ENCODE data around the gene XYLT1.
"Not testable (repeated sequence)": the region's sequence is repeated elsewhere in the genome, so short reads cannot be mapped to it uniquely, and the experiment has no call there.

The XYLT1 gene

GRCh38 chr16:17482341-17482740 is 11.6 kb upstream of the XYLT1 start:
- DNase-seq = not testable (repeated sequence)

- DNase-seq = no peak
These were observed 11.0 kb upstream of the XYLT1 start for GRCh38 chr16:17481736-17482135.

GRCh38 chr16:17477260-17477545 is 6.4 kb upstream of the XYLT1 start:
- not testable (repeated sequence) for DNase-seq

- peak; percentile 98 for DNase-seq
These were observed 5.9 kb upstream of the XYLT1 start for GRCh38 chr16:17476414-17477259.

- DNase-seq = no peak
These were observed 4.3 kb upstream of the XYLT1 start for GRCh38 chr16:17475104-17475503.

GRCh38 chr16:17474572-17474971 is 3.8 kb upstream of the XYLT1 start:
- DNase-seq = no peak

- DNase-seq = no peak
These were observed 3.3 kb upstream of the XYLT1 start for GRCh38 chr16:17474037-17474436.

GRCh38 chr16:17471719-17472461 is 1.1 kb upstream of the XYLT1 start:
- no peak for DNase-seq

- DNase-seq = no peak
These were observed 415 bp downstream of the XYLT1 start for GRCh38 chr16:17470182-17470907.

GRCh38 chr16:17469741-17470181 is 999 bp downstream of the XYLT1 start:
- DNase-seq = peak; percentile 68

- DNase-seq = peak; percentile 35
These were observed 1.6 kb downstream of the XYLT1 start for GRCh38 chr16:17469011-17469740.

GRCh38 chr16:17468611-17469010 is 2.1 kb downstream of the XYLT1 start:
- DNase-seq = no peak

GRCh38 chr16:17467923-17468540 is 2.7 kb downstream of the XYLT1 start:
- peak; percentile 90 for DNase-seq

GRCh38 chr16:17466876-17467275 is 3.9 kb downstream of the XYLT1 start:
- no peak for DNase-seq

GRCh38 chr16:17465460-17465859 is 5.3 kb downstream of the XYLT1 start:
- DNase-seq = no peak

GRCh38 chr16:17463335-17463734 is 7.4 kb downstream of the XYLT1 start:
- no peak for DNase-seq

- DNase-seq = no peak
These were observed 8.6 kb downstream of the XYLT1 start for GRCh38 chr16:17461951-17462729.

GRCh38 chr16:17460890-17461289 is 9.9 kb downstream of the XYLT1 start:
- DNase-seq = no peak

GRCh38 chr16:17459903-17460521 is 10.7 kb downstream of the XYLT1 start:
- DNase-seq = no peak

GRCh38 chr16:17457997-17458396 is 12.8 kb downstream of the XYLT1 start:
- DNase-seq = no peak

- DNase-seq = no peak
These were observed 13.2 kb downstream of the XYLT1 start for GRCh38 chr16:17457513-17457912.

Measured in NCI-H510A treated with DMSO at 0.1 percent for 48 hours (cell line).